SH-SY5Y (cell line): ENCODE measurements around the gene NFIA.

Experiments
- GATA2 ChIP-seq: IDR thresholded peaks from 2 replicates; pipeline ENCODE4 v1.6.1; 2011; ENCODE audit warnings: mild to moderate bottlenecking, low read depth, low read length
- GATA3 ChIP-seq: IDR thresholded peaks from 2 replicates; pipeline ENCODE4 v1.6.1; 2011; ENCODE audit warnings: low read depth, mild to moderate bottlenecking, low read length, moderate library complexity

DNA sequence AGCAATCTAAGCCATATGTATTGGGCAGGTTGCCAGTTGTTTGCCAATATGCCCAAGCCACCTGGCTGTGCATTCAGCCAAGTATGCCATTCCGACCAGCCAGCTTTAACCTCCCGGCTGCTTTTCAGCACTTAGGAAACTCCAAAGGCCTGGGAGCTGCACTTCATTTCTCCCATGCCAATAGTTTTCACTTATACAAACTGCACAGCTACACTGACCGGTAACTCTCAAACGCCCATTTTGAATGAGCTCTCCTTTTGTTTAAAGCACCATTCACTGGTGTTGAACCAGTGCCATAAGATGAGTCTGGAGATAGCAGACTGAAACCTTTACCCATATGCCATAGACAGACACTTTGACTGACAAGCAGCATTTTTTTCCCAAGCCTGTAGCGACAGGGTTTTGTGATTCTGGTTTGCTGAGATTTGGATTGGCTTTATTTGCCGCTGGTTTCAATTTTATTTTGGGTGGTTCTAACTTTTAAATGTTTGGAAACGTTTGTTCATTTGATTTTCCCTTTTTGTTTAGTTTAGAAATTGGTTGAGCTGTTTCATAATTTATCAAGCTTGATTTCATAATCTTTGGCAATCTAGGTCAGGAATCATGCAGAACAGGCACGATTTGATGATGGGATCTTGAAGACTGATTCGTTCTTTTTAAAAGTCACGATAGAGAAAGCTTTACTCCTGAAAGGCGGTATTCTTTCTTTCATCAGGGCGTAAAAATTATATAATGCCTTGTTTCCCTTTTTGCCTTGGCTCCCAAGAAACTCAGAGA lies 144.6 kb downstream of the NFIA start:
- peak; percentile 85 for TF ChIP-seq GATA3
- peak; percentile 91 for TF ChIP-seq GATA2
